IMR-90 (cell line): Measurements from ENCODE around the gene AGAP1. TPM values are rescaled to one million over a fixed set of nuclear protein-coding genes. Genes with fewer than 3 reads are reported as not detected.

Experiments
- ATAC-seq: fragments of 200-7000 bp; cut with Tn5 transposase; 2 replicates; pipeline ENCODE4 v1.9.1; 2020; ENCODE audit warnings: low read depth, mild to moderate bottlenecking, moderate library complexity
- BruUV-seq: library from RNA; stranded (reverse); fragments of 400-500 nt; replicated peaks from 2 replicates; lab custom pipeline; 2021; lab: Mats Ljungman, UMichigan
- CTCF ChIA-PET: fragments of 300-600 bp; formaldehyde crosslinking; extraction: SDS; loops from one replicate; lab custom pipeline; 2021; ENCODE audit warnings: antibody characterized with exemption; lab: Yijun Ruan, JAX
- POLR2A ChIA-PET: fragments of 300-600 bp; sonication (Branson Sonifier 250); formaldehyde crosslinking; loops from one replicate; lab custom pipeline; 2022; ENCODE audit warnings: antibody characterized with exemption; ENCODE audit not compliant: unreplicated experiment; lab: Charles Lee
- DNase-seq: peaks from one replicate; pipeline ENCODE4 v3.0.0; 2013
- H2AFZ ChIP-seq: replicated peaks from 2 replicates; pipeline ENCODE3; 2013; ENCODE audit warnings: low read length, mild to moderate bottlenecking; ENCODE audit not compliant: poor library complexity
- H2AK5ac ChIP-seq: 2 replicates; pipeline ENCODE4 v1.6.1; 2013; ENCODE audit warnings: low read depth, low read length, inconsistent platforms
- H2AK9ac ChIP-seq: replicated peaks from 2 replicates; pipeline ENCODE3; 2013; ENCODE audit warnings: mild to moderate bottlenecking, low read depth, low read length, moderate library complexity; ENCODE audit not compliant: poor library complexity
- H2BK120ac ChIP-seq: 2 replicates; pipeline ENCODE4 v1.6.1; 2013; ENCODE audit warnings: low read depth, low read length, inconsistent platforms
- H2BK15ac ChIP-seq: 3 replicates; pipeline ENCODE4 v1.6.1; 2013; ENCODE audit warnings: low read depth, low read length, inconsistent platforms
- H2BK20ac ChIP-seq: 2 replicates; pipeline ENCODE4 v1.6.1; 2013; ENCODE audit warnings: low read depth, mild to moderate bottlenecking, inconsistent platforms, low read length, moderate library complexity
- H2BK5ac ChIP-seq: 2 replicates; pipeline ENCODE4 v1.6.1; 2013; ENCODE audit warnings: mild to moderate bottlenecking, low read depth, low read length, inconsistent platforms; ENCODE audit not compliant: poor library complexity, severe bottlenecking
- H3K14ac ChIP-seq: replicated peaks from 2 replicates; pipeline ENCODE4 v1.6.1; 2013; ENCODE audit warnings: low read depth, low read length, inconsistent platforms
- H3K18ac ChIP-seq: 2 replicates; pipeline ENCODE4 v1.6.1; 2013; ENCODE audit warnings: low read depth, low read length, control low read depth
- H3K23ac ChIP-seq: 2 replicates; pipeline ENCODE4 v1.6.1; 2013; ENCODE audit warnings: low read depth, low read length, inconsistent platforms
- H3K27ac ChIP-seq: 2 replicates; pipeline ENCODE4 v1.5.1; 2013; ENCODE audit warnings: mild to moderate bottlenecking, control low read depth, low read length; ENCODE audit not compliant: insufficient read depth
- H3K27me3 ChIP-seq: 2 replicates; pipeline ENCODE4 v1.6.1; 2013; ENCODE audit warnings: low read length; ENCODE audit not compliant: control insufficient read depth, insufficient read depth
- H3K36me3 ChIP-seq: 2 replicates; pipeline ENCODE4 v1.6.1; 2013; ENCODE audit warnings: low read length, mixed read lengths; ENCODE audit not compliant: control insufficient read depth, insufficient read depth
- H3K4ac ChIP-seq: 2 replicates; pipeline ENCODE4 v1.6.1; 2013; ENCODE audit warnings: low read depth, low read length, inconsistent platforms
- H3K4me1 ChIP-seq: 2 replicates; pipeline ENCODE4 v1.6.1; 2013; ENCODE audit warnings: low read length, mixed read lengths; ENCODE audit not compliant: control insufficient read depth, insufficient read depth
- H3K4me2 ChIP-seq: 2 replicates; pipeline ENCODE4 v1.6.1; 2013; ENCODE audit warnings: low read depth, mild to moderate bottlenecking, control low read depth, low read length, moderate library complexity
- H3K4me3 ChIP-seq: 2 replicates; pipeline ENCODE4 v1.5.1; 2013; ENCODE audit warnings: low read depth, mild to moderate bottlenecking, control low read depth, low read length, moderate library complexity; ENCODE audit not compliant: insufficient read depth
- H3K56ac ChIP-seq: 2 replicates; pipeline ENCODE4 v1.6.1; 2013; ENCODE audit warnings: low read length, inconsistent platforms; ENCODE audit not compliant: insufficient read depth; ENCODE audit errors: extremely low read depth
- H3K79me1 ChIP-seq, 2 experiments: 2 replicates each; pipeline ENCODE4 v1.6.1; 2013; ENCODE audit warnings: low read length in 2 of 2, inconsistent platforms in 1 of 2, low read depth in 1 of 2
- H3K9ac ChIP-seq: 2 replicates; pipeline ENCODE4 v1.6.1; 2013; ENCODE audit warnings: low read depth, low read length, control low read depth
- H3K9me1 ChIP-seq: 2 replicates; pipeline ENCODE4 v1.6.1; 2013; ENCODE audit warnings: low read length, inconsistent platforms; ENCODE audit not compliant: insufficient read depth
- H3K9me3 ChIP-seq: 2 replicates; pipeline ENCODE4 v1.6.1; 2013; ENCODE audit warnings: low read length; ENCODE audit not compliant: control insufficient read depth, insufficient read depth
- H4K20me1 ChIP-seq: 2 replicates; pipeline ENCODE4 v1.6.1; 2013; ENCODE audit warnings: low read length, inconsistent platforms; ENCODE audit not compliant: insufficient read depth
- H4K5ac ChIP-seq: 2 replicates; pipeline ENCODE4 v1.6.1; 2013; ENCODE audit warnings: mild to moderate bottlenecking, low read depth, low read length, control low read depth
- H4K8ac ChIP-seq, 2 experiments: 2 replicates each; pipeline ENCODE4 v1.6.1; 2013; ENCODE audit warnings: low read depth in 2 of 2, low read length in 2 of 2, control low read depth in 1 of 2, inconsistent platforms in 1 of 2
- H4K91ac ChIP-seq: 2 replicates; pipeline ENCODE4 v1.6.1; 2013; ENCODE audit warnings: low read depth, low read length, inconsistent platforms; ENCODE audit not compliant: insufficient read depth
- CTCF ChIP-seq: conservative IDR thresholded peaks from 2 replicates; pipeline ENCODE4 v1.5.1; 2012; ENCODE audit warnings: mild to moderate bottlenecking, low read depth, low read length, improper control_type of control experiment
- ELK1 ChIP-seq: fragments of 150-350 bp; IDR thresholded peaks from 2 replicates; pipeline ENCODE4 v1.6.1; 2016; ENCODE audit warnings: low read depth, mild to moderate bottlenecking, low read length, moderate library complexity, borderline replicate concordance
- FOS ChIP-seq: fragments of 150-350 bp; IDR thresholded peaks from 2 replicates; pipeline ENCODE4 v1.6.1; 2016; ENCODE audit warnings: low read depth, low read length
- MAFK ChIP-seq: IDR thresholded peaks from 2 replicates; pipeline ENCODE4 v1.6.1; 2012; ENCODE audit warnings: low read depth, low read length, improper control_type of control experiment
- NFE2L2 ChIP-seq: fragments of 150-350 bp; IDR thresholded peaks from 2 replicates; pipeline ENCODE4 v1.6.1; 2016; ENCODE audit warnings: low read depth, mild to moderate bottlenecking, low read length
- RAD21 ChIP-seq: IDR thresholded peaks from 2 replicates; pipeline ENCODE4 v1.6.1; 2012; ENCODE audit warnings: low read length, improper control_type of control experiment
- RCOR1 ChIP-seq: IDR thresholded peaks from 2 replicates; pipeline ENCODE4 v1.6.1; 2012; ENCODE audit warnings: mild to moderate bottlenecking, low read length, improper control_type of control experiment; ENCODE audit not compliant: insufficient replicate concordance
- RFX5 ChIP-seq: IDR thresholded peaks from 2 replicates; pipeline ENCODE4 v1.8.0; 2012; ENCODE audit warnings: low read depth, mild to moderate bottlenecking, low read length, moderate library complexity
- SMC3 ChIP-seq: fragments of 150-350 bp; IDR thresholded peaks from 2 replicates; pipeline ENCODE4 v1.6.1; 2016; ENCODE audit warnings: low read depth, mild to moderate bottlenecking, antibody characterized with exemption, low read length, moderate library complexity
- WGBS, 2 experiments: methylation state at CpG; one replicate each; pipeline versions ENCODE4 v1.1.5 to v1.1.7; 2013; ENCODE audit warnings: missing lambda C conversion rate in 2 of 2; ENCODE audit not compliant: insufficient read length in 1 of 2; ENCODE audit errors: extremely low coverage in 2 of 2; 5-methylcytosine and 5-hydroxymethylcytosine counted together
- dilution Hi-C: fragments of 300-500 bp; cut with HindIII; formaldehyde crosslinking; loops from one replicate; pipeline ENCODE4 v1.14.3; 2018; ENCODE audit warnings: low sequenced_read_pairs; ENCODE audit not compliant: unreplicated experiment
- in situ Hi-C: fragments of 300-500 bp; cut with MboI; formaldehyde crosslinking; loops from 3 replicates; pipeline ENCODE4 v1.14.3; 2019; ENCODE audit warnings: low sequenced_read_pairs, inconsistent platforms, mixed read lengths
- intact Hi-C: fragments of 100-400 bp; cut with micrococcal nuclease; formaldehyde crosslinking; loops from 2 replicates; pipeline ENCODE4 v1.10.0; 2022
- polyA plus RNA-seq, 3 experiments: library from polyadenylated mRNA; depleted of rRNA; stranded (reverse); fragments of >200 nt; gene quantifications; 2 replicates each; pipeline ENCODE4 v1.2.3, GENCODE V29; 2012; ENCODE audit warnings: low replicate concordance in 1 of 3
- total RNA-seq: library from RNA; depleted of rRNA; stranded (reverse); fragments of >200 nt; gene quantifications from 2 replicates; pipeline ENCODE4 v1.2.3, GENCODE V29; 2012

Gene AGAP1
- total and polyA plus RNA-seq, 2 of the 4 experiments (the other 2 are of a cell fraction): 15.1 to 16.4 TPM

GRCh38 chr2:235560345-235560744 is 66.5 kb downstream of the AGAP1 start:
- intact Hi-C loops: no loop called here
- Histone ChIP-seq H3K27ac (no peak overlapping the region), H2BK20ac (no peak overlapping the region), H3K4ac (no peak overlapping the region), H3K56ac (no peak overlapping the region), H3K79me1 (peaks cover 37 to 66% of the 10 kb centered on the region in 2 experiments), H4K8ac (no peak overlapping the region), H2BK5ac (no peak overlapping the region), H3K9ac (no peak overlapping the region), H3K14ac (no peak overlapping the region), H4K20me1 (peaks cover 82% of the 10 kb centered on the region), H3K4me1 (peaks cover 9% of the 10 kb centered on the region), H3K9me1 (peaks cover 11% of the 10 kb centered on the region; the same call in 1 of the 2 replicates), H3K4me3 (no peak overlapping the region), H4K91ac (no peak overlapping the region), H3K4me2 (no peak overlapping the region), H2BK15ac (no peak overlapping the region), H3K9me3 (no peaks in the 10 kb centered on the region), H3K27me3 (no peaks in the 10 kb centered on the region), H2AK9ac (no peak overlapping the region), H2AFZ (no peak overlapping the region), H4K5ac (no peak overlapping the region), H3K36me3 (no peaks in the 10 kb centered on the region), H2AK5ac (no peak overlapping the region), H3K18ac (no peak overlapping the region), H3K23ac (no peak overlapping the region), H2BK120ac (no peak overlapping the region)
- ChIA-PET POLR2A (no interaction called here), CTCF (no interaction called here)
- dilution Hi-C loops: no loop called here
- no TSS peak for BruUV-seq
- WGBS, 2 experiments: no CpG with 5 or more reads among the region's 6 CpGs
- TF ChIP-seq RFX5 (no peak), RCOR1 (no peak), FOS (no peak), MAFK (no peak), ELK1 (no peak), SMC3 (no peak), NFE2L2 (no peak), RAD21 (no peak), CTCF (no peak)
- in situ Hi-C loops: no loop called here
- DNase-seq (no peak), ATAC-seq (no peak)
